LNCaP clone FGC (cell line): ENCODE measurements around the gene ALPP.

Source experiments
- DNase-seq: peaks from one replicate; pipeline ENCODE4 v3.0.0-alpha.2; 2011; ENCODE audit warnings: low read depth
- H3K4me3 ChIP-seq: 2 replicates; pipeline ENCODE4 v1.5.1; 2011; ENCODE audit warnings: mild to moderate bottlenecking, low read depth, low read length, control low read depth
- TF ChIP-seq, protein P1 (sequence below): IDR thresholded peaks from 2 replicates; pipeline ENCODE4 v1.5.1; 2012; ENCODE audit warnings: mild to moderate bottlenecking; ENCODE audit not compliant: control insufficient read depth, insufficient read depth; ENCODE audit errors: extremely low read depth

Gene ALPP

DNA sequence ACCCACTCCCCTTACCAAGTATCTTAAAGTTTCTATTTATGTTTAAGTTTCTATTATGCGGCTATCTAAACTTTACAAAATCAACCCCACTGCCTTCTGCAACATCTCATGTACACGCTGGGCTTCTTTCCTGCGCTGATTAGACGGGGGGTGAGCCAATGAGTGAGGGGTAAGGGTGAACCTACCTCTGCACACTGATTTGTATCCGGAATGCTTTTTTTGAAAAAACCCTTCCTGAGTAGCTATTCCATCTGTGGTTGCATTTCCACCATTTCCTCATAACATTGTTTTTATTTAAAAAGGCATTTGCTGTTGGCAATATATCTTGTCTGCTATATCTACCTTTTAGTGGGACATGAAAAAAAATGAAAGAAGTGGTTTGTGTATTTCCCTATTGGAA is 34.4 kb downstream of the ALPP start:
- TF ChIP-seq, protein P1, sequence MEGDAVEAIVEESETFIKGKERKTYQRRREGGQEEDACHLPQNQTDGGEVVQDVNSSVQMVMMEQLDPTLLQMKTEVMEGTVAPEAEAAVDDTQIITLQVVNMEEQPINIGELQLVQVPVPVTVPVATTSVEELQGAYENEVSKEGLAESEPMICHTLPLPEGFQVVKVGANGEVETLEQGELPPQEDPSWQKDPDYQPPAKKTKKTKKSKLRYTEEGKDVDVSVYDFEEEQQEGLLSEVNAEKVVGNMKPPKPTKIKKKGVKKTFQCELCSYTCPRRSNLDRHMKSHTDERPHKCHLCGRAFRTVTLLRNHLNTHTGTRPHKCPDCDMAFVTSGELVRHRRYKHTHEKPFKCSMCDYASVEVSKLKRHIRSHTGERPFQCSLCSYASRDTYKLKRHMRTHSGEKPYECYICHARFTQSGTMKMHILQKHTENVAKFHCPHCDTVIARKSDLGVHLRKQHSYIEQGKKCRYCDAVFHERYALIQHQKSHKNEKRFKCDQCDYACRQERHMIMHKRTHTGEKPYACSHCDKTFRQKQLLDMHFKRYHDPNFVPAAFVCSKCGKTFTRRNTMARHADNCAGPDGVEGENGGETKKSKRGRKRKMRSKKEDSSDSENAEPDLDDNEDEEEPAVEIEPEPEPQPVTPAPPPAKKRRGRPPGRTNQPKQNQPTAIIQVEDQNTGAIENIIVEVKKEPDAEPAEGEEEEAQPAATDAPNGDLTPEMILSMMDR = no peak
- H3K4me3 ChIP-seq = no peak overlapping the region
- no peak for DNase-seq

- no peak overlapping the region for H3K4me3 ChIP-seq
- TF ChIP-seq, protein P1 = no peak
- no peak for DNase-seq
Measured at GRCh38 chr2:232415138-232415690, 36.7 kb downstream of the ALPP start.

DNA sequence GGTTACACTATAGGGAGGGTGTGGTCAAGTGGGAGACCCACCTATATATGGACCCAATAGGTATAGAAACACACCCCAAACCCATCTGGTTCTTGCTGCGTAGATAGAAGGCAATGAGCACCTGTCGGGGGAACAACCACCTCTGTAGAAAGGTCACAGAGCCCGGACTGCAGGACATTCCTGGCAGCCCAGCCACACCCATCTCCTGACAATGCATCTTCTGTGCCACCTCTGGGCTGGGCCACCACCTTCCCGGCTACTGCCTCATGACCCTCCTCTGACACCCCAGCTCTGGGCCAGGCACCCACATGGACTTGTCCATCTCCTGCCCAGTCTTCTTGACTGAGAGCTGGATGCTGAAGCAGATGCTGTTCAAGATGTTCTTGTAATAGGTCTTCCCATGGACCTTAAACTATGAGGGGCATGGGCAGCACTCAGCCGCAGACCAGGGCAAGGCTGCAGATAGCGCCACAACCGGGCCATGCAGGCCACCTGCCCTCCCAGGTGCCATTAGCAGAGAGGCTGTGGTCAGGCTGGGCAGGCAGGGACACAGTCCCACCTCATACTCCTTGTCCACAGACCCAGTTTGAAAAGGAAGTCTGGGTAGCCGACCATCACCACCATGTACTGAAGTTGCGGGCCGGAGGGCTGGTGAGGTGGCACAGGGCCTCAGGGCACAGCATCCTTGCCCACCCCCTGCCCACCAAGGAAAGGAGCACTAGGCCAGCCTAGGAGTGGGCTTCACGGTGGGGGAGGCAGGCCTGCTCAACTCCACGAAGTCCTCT is 37.4 kb downstream of the ALPP start:
- DNase-seq = no peak
- TF ChIP-seq, protein P1 = no peak
- H3K4me3 ChIP-seq = no peak overlapping the region

- TF ChIP-seq, protein P1 = no peak
- H3K4me3 ChIP-seq = no peak overlapping the region
- no peak for DNase-seq
Measured at GRCh38 chr2:232416521-232417470, 38.2 kb downstream of the ALPP start.

GRCh38 chr2:232417489-232417888 is 38.9 kb downstream of the ALPP start:
- no peak overlapping the region for H3K4me3 ChIP-seq
- no peak for DNase-seq
- TF ChIP-seq, protein P1 = no peak

GRCh38 chr2:232418056-232418455 is 39.5 kb downstream of the ALPP start:
- no peak overlapping the region for H3K4me3 ChIP-seq
- TF ChIP-seq, protein P1 = no peak
- no peak for DNase-seq
